GM10248 (cell line): ENCODE results near the gene PEDS1.
A peak's percentile ranks its signal among the peaks of the same experiment; 100 is the strongest.

Experiments used
- CTCF ChIA-PET: fragments of 300-600 bp; sonication (Branson Sonifier 250); formaldehyde crosslinking; extraction: SDS; loops from one replicate; lab custom pipeline; 2021; ENCODE audit warnings: antibody characterized with exemption; lab: Yijun Ruan, JAX
- POLR2A ChIA-PET: fragments of 350-650 bp; sonication (Branson Sonifier 250); formaldehyde crosslinking; extraction: SDS; loops from one replicate; lab custom pipeline; 2020; ENCODE audit warnings: antibody characterized with exemption; lab: Yijun Ruan, JAX
- DNase-seq: peaks from one replicate; pipeline ENCODE4 v3.0.0; 2012; ENCODE audit errors: extremely low spot score
- TF ChIP-seq, protein P1 (sequence below): IDR thresholded peaks from 2 replicates; pipeline ENCODE4 v1.5.1; 2012; ENCODE audit warnings: mild to moderate bottlenecking, low read depth; ENCODE audit errors: extremely low read depth, missing control alignments, control extremely low read depth

Gene PEDS1

DNA sequence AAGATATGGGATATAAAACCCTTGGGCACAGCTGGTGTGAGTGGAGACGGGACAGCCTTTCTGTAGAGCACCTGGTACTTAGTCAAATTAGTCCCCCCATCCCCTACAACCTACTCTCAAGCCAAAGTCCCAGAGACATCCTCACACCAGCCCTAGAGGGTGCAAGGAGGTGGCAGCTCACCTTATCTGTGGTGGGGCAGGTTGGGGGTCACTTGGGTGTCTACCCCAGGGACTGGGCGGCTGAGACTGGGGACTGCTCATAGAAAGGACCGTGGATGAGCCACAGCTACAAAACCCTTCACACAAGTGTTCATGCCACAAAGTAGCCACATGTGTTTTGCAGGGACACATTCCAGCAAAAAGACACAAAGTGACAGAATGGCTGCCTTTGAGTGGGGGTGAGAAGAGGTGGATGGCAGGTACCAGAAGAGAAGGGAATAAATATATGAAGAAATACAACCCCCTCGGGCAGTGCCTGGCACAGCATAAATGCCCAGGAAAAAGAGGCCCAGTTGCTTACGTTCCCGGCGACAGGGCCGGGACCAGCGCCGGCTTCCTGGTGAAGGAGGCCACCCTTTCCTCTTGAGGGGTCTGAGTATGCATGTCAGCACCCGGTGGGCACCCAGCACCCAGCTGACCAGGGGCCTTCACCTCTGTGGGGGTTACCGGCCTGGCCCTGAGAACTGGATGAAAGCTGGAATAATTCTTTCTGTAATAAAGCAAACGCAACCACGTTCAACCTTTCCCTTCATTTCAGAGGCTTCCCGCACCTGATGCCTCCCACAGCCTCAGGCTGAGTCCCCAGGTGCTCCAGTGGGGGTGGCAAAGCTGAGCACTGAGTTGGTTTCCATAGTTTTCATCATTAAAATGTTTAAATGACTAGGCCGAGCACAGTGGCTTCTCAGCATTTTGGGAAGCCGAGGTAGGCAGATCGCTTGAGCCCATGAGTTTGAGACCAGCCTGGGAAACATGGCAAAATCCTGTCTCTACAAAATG is 22.7 kb upstream of the PEDS1 start:
- no peak for DNase-seq
- POLR2A ChIA-PET: no interaction called here
- CTCF ChIA-PET: interaction anchor here (1.4 to 17.7 kb wide), 7 partner anchors 9 to 290 kb away, joined by 4 to 243 read pairs (median 7); no protein-coding TSS in a partner anchor
- TF ChIP-seq, protein P1, sequence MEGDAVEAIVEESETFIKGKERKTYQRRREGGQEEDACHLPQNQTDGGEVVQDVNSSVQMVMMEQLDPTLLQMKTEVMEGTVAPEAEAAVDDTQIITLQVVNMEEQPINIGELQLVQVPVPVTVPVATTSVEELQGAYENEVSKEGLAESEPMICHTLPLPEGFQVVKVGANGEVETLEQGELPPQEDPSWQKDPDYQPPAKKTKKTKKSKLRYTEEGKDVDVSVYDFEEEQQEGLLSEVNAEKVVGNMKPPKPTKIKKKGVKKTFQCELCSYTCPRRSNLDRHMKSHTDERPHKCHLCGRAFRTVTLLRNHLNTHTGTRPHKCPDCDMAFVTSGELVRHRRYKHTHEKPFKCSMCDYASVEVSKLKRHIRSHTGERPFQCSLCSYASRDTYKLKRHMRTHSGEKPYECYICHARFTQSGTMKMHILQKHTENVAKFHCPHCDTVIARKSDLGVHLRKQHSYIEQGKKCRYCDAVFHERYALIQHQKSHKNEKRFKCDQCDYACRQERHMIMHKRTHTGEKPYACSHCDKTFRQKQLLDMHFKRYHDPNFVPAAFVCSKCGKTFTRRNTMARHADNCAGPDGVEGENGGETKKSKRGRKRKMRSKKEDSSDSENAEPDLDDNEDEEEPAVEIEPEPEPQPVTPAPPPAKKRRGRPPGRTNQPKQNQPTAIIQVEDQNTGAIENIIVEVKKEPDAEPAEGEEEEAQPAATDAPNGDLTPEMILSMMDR: no peak

DNA sequence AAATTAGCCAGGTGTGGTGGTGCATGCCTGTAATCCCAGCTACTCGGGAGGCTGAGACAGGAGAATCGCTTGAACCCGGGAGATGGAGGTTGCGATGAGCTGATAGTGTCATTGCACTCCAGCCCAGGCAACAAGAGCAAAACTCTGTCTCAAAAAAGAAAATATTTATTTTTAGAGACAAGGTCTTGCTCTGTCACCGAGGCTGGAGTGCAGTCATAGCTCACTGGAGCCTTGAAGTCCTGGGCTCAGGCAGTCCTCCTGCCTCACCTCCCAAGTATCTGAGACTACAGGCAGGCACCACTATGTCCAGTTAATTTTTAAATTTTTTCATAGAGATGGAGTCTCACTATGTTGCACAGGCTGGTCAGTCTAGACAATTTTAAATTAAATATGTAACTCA is 20.9 kb upstream of the PEDS1 start:
- CTCF ChIA-PET: interaction anchor here (0.9 to 17.7 kb wide), 8 partner anchors 9 to 291 kb away, joined by 3 to 243 read pairs (median 4); no protein-coding TSS in a partner anchor
- TF ChIP-seq, protein P1: no peak
- POLR2A ChIA-PET: no interaction called here
- DNase-seq: no peak

GRCh38 chr20:50172347-50173013 is 19.0 kb upstream of the PEDS1 start:
- DNase-seq: peak; percentile 32
- TF ChIP-seq, protein P1: no peak
- POLR2A ChIA-PET: interaction anchor here (0.5 to 0.6 kb wide), 2 partner anchors 11 to 18 kb away, joined by 3 to 6 read pairs; no protein-coding TSS in a partner anchor
- CTCF ChIA-PET: interaction anchor here (0.9 to 5.7 kb wide), 7 partner anchors 12 to 398 kb away, joined by 3 to 38 read pairs (median 4); no protein-coding TSS in a partner anchor

DNA sequence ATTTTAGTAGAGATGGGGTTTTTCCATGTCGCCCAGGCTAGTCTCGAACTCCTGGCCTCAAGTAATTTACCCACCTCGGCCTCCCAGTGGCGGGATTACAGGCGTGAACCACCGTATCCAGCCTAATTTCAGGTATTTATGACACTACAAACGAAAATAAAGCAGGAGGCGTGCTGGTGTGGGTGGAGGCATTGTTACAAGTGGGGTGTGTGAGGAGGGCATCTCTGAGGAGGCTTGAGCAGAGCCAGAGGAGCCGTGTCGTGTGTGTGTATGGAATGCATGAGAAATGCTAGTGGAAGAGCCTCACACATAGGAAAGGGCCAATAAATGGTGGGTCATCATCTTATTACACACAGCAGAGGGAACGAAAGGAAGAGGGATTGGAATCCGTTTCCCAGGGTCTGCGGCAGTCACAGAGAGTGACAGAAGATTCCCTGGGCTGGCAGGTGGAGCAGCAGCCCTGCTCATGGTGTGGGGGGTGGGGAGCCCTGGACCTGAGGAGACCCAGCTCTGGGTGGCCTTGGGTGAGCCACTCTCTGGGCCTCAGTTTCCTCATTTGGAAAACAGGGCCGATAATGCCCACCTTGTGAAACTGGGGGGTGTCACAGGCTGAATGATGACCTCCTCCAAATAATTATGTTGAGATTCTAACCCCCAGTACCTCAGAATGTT is 17.2 kb upstream of the PEDS1 start:
- ChIA-PET POLR2A (interaction anchor here (0.7 kb wide), 1 partner anchor 38 kb away, joined by 4 read pairs; no protein-coding TSS in a partner anchor), CTCF (interaction anchor here (0.9 to 5.7 kb wide), 12 partner anchors 8 to 191 kb away, joined by 3 to 47 read pairs (median 9); partner anchors contain the start of gene PEDS1)
- no peak for DNase-seq
- TF ChIP-seq, protein P1: no peak

DNA sequence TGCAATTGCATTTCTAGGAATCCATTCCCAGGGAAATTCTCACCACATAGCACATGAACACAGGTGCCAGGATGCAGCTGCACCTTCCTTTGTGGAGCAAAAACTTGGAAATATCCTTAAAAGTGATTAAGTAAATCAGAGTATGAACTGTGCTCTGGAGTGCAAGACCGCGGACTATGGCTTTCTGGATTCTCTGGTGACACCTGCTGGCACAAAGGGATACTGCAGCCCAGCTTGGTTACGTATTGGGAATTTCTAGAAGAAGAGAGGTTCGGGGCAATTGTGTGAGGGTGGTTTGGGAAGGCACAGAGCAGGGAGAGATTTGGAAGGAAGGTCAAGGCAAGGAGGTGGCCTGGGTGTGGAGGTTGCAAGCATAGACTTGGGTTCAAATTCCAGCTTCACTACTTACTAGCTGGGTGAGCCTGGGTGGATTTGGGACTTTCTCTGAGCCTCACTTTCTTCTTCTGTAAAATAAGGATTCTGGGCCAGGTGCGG is 15.9 kb upstream of the PEDS1 start:
- POLR2A ChIA-PET: interaction anchor here (1.0 kb wide), 1 partner anchor 48 kb away, joined by 3 read pairs; no protein-coding TSS in a partner anchor
- DNase-seq: peak; percentile 68

More for the DNA sequence above, 15.9 kb upstream of the PEDS1 start:
- CTCF ChIA-PET: interaction anchor here (0.8 to 5.7 kb wide), 25 partner anchors 9 to 277 kb away, joined by 3 to 47 read pairs (median 6); partner anchors contain the start of genes PEDS1 and RNF114
- TF ChIP-seq, protein P1: peak; percentile 86
